ENCODE measurements around the gene CAVIN4. TPM values are rescaled to one million over a fixed set of nuclear protein-coding genes. Genes with fewer than 3 reads are reported as not detected.

The CAVIN4 gene
- total and polyA plus RNA-seq, 9 of the 15 experiments (the other 6 are each of a cell fraction or from before 2014, with no cell fraction given), result 0.06 to 0.29 (median 0.18) TPM

GRCh38 chr9:100637787-100638186, 59.9 kb downstream of the CAVIN4 start (continued):
- TF ChIP-seq ZBTB40 (IDR thresholded peaks at IDR 0.05) (no peak), ZBTB40 (CRISPR knock-in tag; IDR thresholded peaks at IDR 0.05) (no peak), FOXA3 (CRISPR knock-in tag; conservative IDR thresholded peaks at IDR 0.05 in 1 of 2, IDR thresholded peaks at IDR 0.05 in 1 of 2) (peak; percentile 50 to 54; a peak in 3 of 4 replicates), FOXK1 (CRISPR knock-in tag; IDR thresholded peaks at IDR 0.05; ENCODE audit: borderline replicate concordance) (no peak), ZNF165 (CRISPR knock-in tag; IDR thresholded peaks at IDR 0.05; ENCODE audit: borderline replicate concordance) (no peak), THRB (CRISPR knock-in tag; conservative IDR thresholded peaks at IDR 0.05) (no peak), REST (IDR thresholded peaks at IDR 0.05; ENCODE audit: borderline replicate concordance) (no peak), REST (CRISPR knock-in tag; IDR thresholded peaks at IDR 0.05; ENCODE audit: low read depth) (no peak)
